ENCODE data around the gene CISD3.

CISD3 gene

DNA sequence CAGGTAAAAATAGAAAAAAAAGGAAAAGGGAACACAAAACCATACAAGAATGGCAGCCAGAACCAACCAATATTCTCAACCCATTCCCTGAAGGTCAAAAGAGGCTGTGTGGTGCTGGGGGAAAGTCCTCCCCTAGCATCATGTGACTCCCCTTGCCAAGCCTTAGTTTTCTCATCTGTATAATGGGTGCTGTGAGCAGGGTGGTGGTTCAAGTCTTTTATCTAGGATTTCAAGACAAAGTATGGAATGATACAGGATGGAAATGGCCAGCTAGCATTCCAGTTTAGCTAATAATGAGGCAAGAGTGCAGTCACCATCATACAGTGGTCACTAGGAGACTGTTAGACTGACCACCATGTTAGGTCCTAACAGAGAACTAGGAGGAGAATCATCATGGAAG, 43.1 kb downstream of the CISD3 start:
- no peaks in the 10 kb centered on the region for H3K9me3 ChIP-seq (ENCODE audit: insufficient read depth, low read depth, low read length)
- H3K79me2 ChIP-seq (ENCODE audit: insufficient read depth, low read length), result no peaks in the 10 kb centered on the region
- no peak overlapping the region for H3K4me3 ChIP-seq (ENCODE audit: low read length, poor library complexity, severe bottlenecking)
- H3K4me1 ChIP-seq (ENCODE audit: insufficient read depth, low read length, poor library complexity, severe bottlenecking), result no peaks in the 10 kb centered on the region
- H2AFZ ChIP-seq (ENCODE audit: low read length), result no peak overlapping the region
- no peaks in the 10 kb centered on the region for H3K27me3 ChIP-seq (ENCODE audit: insufficient read depth, low read length, poor library complexity, severe bottlenecking)
- H3K9me2 ChIP-seq (replicated peaks; ENCODE audit: low read depth, low read length), result no peaks in the 10 kb centered on the region
- H3K36me3 ChIP-seq (ENCODE audit: insufficient read depth, low read length), result peaks cover 83% of the 10 kb centered on the region; the same call in 1 of the 2 replicates
- TF ChIP-seq, protein P1, sequence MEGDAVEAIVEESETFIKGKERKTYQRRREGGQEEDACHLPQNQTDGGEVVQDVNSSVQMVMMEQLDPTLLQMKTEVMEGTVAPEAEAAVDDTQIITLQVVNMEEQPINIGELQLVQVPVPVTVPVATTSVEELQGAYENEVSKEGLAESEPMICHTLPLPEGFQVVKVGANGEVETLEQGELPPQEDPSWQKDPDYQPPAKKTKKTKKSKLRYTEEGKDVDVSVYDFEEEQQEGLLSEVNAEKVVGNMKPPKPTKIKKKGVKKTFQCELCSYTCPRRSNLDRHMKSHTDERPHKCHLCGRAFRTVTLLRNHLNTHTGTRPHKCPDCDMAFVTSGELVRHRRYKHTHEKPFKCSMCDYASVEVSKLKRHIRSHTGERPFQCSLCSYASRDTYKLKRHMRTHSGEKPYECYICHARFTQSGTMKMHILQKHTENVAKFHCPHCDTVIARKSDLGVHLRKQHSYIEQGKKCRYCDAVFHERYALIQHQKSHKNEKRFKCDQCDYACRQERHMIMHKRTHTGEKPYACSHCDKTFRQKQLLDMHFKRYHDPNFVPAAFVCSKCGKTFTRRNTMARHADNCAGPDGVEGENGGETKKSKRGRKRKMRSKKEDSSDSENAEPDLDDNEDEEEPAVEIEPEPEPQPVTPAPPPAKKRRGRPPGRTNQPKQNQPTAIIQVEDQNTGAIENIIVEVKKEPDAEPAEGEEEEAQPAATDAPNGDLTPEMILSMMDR (conservative IDR thresholded peaks at IDR 0.05; ENCODE audit: low read length), result no peak
- H3F3A ChIP-seq (ENCODE audit: low read depth), result no peaks in the 10 kb centered on the region; the same call in 1 of the 2 replicates
- H3K9ac ChIP-seq (ENCODE audit: low read depth, low read length, poor library complexity, severe bottlenecking), result no peak overlapping the region
- H4K20me1 ChIP-seq (ENCODE audit: insufficient read depth, low read length, poor library complexity, severe bottlenecking), result no peaks in the 10 kb centered on the region
- no peak overlapping the region for H3K4me2 ChIP-seq (ENCODE audit: low read depth, low read length, poor library complexity, severe bottlenecking)

DNA sequence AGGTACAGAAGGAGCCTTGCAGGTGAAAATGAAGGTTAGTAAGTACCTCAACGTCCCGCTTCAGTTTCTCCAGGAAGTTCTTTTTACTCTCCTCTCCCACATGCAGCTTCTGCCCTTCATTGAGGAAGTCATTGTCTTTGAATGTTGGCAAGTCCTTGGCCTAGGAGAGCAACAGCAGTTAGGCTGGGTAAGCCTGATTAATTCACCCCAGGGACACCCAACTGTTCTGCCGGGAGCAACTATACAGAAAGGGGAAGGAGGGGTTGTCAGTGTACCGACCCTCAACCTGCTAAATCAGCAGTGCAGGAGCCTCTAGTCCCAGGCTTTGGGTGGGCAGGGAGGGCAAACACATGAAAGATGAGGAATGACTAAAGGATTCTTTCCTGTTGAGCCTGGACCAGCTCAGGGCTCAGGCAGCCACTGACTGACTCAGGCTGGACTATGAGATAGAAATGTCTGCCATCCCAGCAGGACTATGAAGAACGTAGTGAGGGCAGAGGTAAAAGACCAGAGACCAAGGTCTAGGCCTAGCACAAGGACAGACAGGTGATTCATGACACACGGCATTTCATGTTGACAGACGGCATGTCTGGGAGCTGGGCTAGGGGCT, 47.6 kb downstream of the CISD3 start:
- Histone ChIP-seq H3K9ac (ENCODE audit: low read depth, low read length, poor library complexity, severe bottlenecking) (no peak overlapping the region), H3K9me3 (ENCODE audit: insufficient read depth, low read depth, low read length) (no peaks in the 10 kb centered on the region), H3K4me2 (ENCODE audit: low read depth, low read length, poor library complexity, severe bottlenecking) (no peak overlapping the region), H3K27me3 (ENCODE audit: insufficient read depth, low read length, poor library complexity, severe bottlenecking) (no peaks in the 10 kb centered on the region), H2AFZ (ENCODE audit: low read length) (no peak overlapping the region), H3K4me1 (ENCODE audit: insufficient read depth, low read length, poor library complexity, severe bottlenecking) (peaks cover 8% of the 10 kb centered on the region), H3F3A (ENCODE audit: low read depth) (no peaks in the 10 kb centered on the region; the same call in 1 of the 2 replicates), H3K36me3 (ENCODE audit: insufficient read depth, low read length) (peaks cover 87% of the 10 kb centered on the region; the same call in 1 of the 2 replicates), H3K9me2 (replicated peaks; ENCODE audit: low read depth, low read length) (no peaks in the 10 kb centered on the region), H3K4me3 (ENCODE audit: low read length, poor library complexity, severe bottlenecking) (no peak overlapping the region), H3K79me2 (ENCODE audit: insufficient read depth, low read length) (no peaks in the 10 kb centered on the region), H4K20me1 (ENCODE audit: insufficient read depth, low read length, poor library complexity, severe bottlenecking) (no peaks in the 10 kb centered on the region)
- TF ChIP-seq, protein P1 (conservative IDR thresholded peaks at IDR 0.05; ENCODE audit: low read length), result no peak
- TF ChIP-seq EZH2phosphoT487 (IDR thresholded peaks at IDR 0.05; ENCODE audit: borderline replicate concordance), result no peak

DNA sequence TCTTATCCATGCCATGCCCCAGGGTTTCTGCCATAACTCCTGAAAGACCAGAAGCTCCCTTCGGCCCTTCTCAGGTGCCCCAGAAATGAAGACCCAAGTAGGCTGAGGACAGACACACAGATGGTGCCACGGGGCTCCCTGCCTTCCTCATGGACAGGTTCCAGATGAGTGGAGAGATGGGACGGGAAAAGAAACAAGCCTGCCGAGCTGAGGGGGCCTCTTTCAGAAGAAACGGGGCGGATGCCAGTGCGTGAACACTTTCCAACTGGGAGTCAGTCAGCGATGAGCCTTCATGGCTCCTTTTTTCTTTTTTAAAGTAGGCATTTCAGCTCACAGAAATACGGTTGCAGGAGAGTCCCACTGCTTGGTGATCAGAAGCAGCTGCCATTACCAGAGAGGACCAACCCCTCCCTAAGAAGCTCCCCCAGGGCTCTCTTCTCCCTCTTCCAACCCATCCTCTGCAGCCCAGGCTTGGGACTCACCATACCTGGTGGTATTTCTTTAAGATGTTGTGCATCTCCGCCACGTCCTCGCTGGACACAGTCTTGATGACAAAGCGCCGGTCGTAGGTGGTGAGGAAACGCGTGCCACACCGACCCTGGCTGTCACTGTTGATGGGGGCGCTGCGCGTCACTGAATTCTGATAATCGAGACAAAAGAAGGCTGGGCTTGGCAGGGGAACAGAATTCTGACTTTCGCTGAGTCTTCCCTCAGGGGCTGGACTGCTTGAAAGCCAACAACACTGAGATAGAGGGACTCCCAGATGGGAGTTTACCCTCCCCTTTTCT, 50.0 kb downstream of the CISD3 start:
- Histone ChIP-seq H3K4me3 (ENCODE audit: low read length, poor library complexity, severe bottlenecking) (no peak overlapping the region), H2AFZ (ENCODE audit: low read length) (no peak overlapping the region), H3K27me3 (ENCODE audit: insufficient read depth, low read length, poor library complexity, severe bottlenecking) (no peaks in the 10 kb centered on the region), H3F3A (ENCODE audit: low read depth) (no peaks in the 10 kb centered on the region), H3K9me2 (replicated peaks; ENCODE audit: low read depth, low read length) (no peaks in the 10 kb centered on the region), H4K20me1 (ENCODE audit: insufficient read depth, low read length, poor library complexity, severe bottlenecking) (no peaks in the 10 kb centered on the region), H3K79me2 (ENCODE audit: insufficient read depth, low read length) (no peaks in the 10 kb centered on the region), H3K9ac (ENCODE audit: low read depth, low read length, poor library complexity, severe bottlenecking) (no peak overlapping the region), H3K36me3 (ENCODE audit: insufficient read depth, low read length) (peaks cover 86% of the 10 kb centered on the region; the same call in 1 of the 2 replicates), H3K4me1 (ENCODE audit: insufficient read depth, low read length, poor library complexity, severe bottlenecking) (peaks cover 8% of the 10 kb centered on the region), H3K4me2 (ENCODE audit: low read depth, low read length, poor library complexity, severe bottlenecking) (no peak overlapping the region), H3K9me3 (ENCODE audit: insufficient read depth, low read depth, low read length) (no peaks in the 10 kb centered on the region)
- no peak for TF ChIP-seq EZH2phosphoT487 (IDR thresholded peaks at IDR 0.05; ENCODE audit: borderline replicate concordance)
- TF ChIP-seq, protein P1 (conservative IDR thresholded peaks at IDR 0.05; ENCODE audit: low read length), result no peak

All from Loucy (cell line).